SU-DHL-6 (cell line): ENCODE measurements around the gene MYG1.

ENCODE experiments used
- H2AFZ ChIP-seq: fragments of 200-600 bp; sonication (generic); 2 replicates; pipeline ENCODE4 v1.6.1; 2014; ENCODE audit warnings: low read depth, mild to moderate bottlenecking, moderate library complexity, mixed read lengths, antibody characterized with exemption, low read length; ENCODE audit not compliant: severe bottlenecking
- H3F3A ChIP-seq: fragments of 200-600 bp; shearing (Covaris generic); 2 replicates; pipeline ENCODE4 v1.6.0; 2016; ENCODE audit warnings: antibody characterized with exemption, mild to moderate bottlenecking; ENCODE audit not compliant: insufficient read depth
- H3K27ac ChIP-seq: fragments of 200-600 bp; sonication (generic); 2 replicates; pipeline ENCODE4 v1.5.1; 2016; ENCODE audit warnings: low read depth, mild to moderate bottlenecking, low read length, moderate library complexity, mixed read lengths
- H3K27me3 ChIP-seq: fragments of 200-600 bp; sonication (generic), shearing (Covaris generic); 2 replicates; pipeline ENCODE4 v1.6.0; 2014; ENCODE audit warnings: mild to moderate bottlenecking, low read length
- H3K36me3 ChIP-seq: fragments of 200-600 bp; sonication (generic); 2 replicates; pipeline ENCODE4 v1.6.1; 2014; ENCODE audit warnings: mild to moderate bottlenecking, low read length, mixed read lengths
- H3K4me2 ChIP-seq: fragments of 300-600, 200-600 bp; shearing (Covaris generic), sonication (generic); 2 replicates; pipeline ENCODE4 v1.6.0; 2014; ENCODE audit warnings: low read length, low read depth, mild to moderate bottlenecking; ENCODE audit not compliant: poor library complexity, severe bottlenecking
- H3K4me3 ChIP-seq: fragments of 200-600 bp; sonication (generic); 2 replicates; pipeline ENCODE4 v1.5.1; 2014; ENCODE audit warnings: antibody characterized with exemption, low read length, mild to moderate bottlenecking, mixed read lengths; ENCODE audit not compliant: insufficient read depth, poor library complexity, severe bottlenecking
- H3K79me2 ChIP-seq: fragments of 200-600 bp; sonication (generic); 2 replicates; pipeline ENCODE4 v1.6.1; 2014; ENCODE audit warnings: mild to moderate bottlenecking, low read length, moderate library complexity; ENCODE audit not compliant: insufficient read depth
- H3K9ac ChIP-seq: fragments of 200-600 bp; sonication (generic); 2 replicates; pipeline ENCODE4 v1.7.0; 2014; ENCODE audit warnings: mild to moderate bottlenecking, low read length
- H3K9me2 ChIP-seq: fragments of 200-600 bp; sonication (generic); replicated peaks from 2 replicates; pipeline ENCODE4 v1.6.1; 2014; ENCODE audit warnings: low read length; ENCODE audit not compliant: insufficient read depth
- H3K9me3 ChIP-seq: fragments of 200-600 bp; sonication (generic); 2 replicates; pipeline ENCODE4 v1.6.1; 2014; ENCODE audit warnings: low read length, mixed read lengths; ENCODE audit not compliant: insufficient read depth
- H4K20me1 ChIP-seq: fragments of 200-600 bp; sonication (generic); 2 replicates; pipeline ENCODE4 v1.6.1; 2014; ENCODE audit warnings: low read depth, mild to moderate bottlenecking, antibody characterized with exemption, low read length, moderate library complexity, mixed read lengths
- EZH2phosphoT487 ChIP-seq: fragments of 200-600 bp; sonication (generic), shearing (Covaris generic); conservative IDR thresholded peaks from 2 replicates; pipeline ENCODE4 v1.6.1; 2018; ENCODE audit warnings: mild to moderate bottlenecking, antibody characterized with exemption, low read length, moderate library complexity, mixed read lengths
- TF ChIP-seq, protein P1 (sequence below): fragments of 200-600 bp; sonication (generic); IDR thresholded peaks from one replicate; pipeline ENCODE4 v1.5.1; 2017; ENCODE audit warnings: antibody characterized with exemption, mild to moderate bottlenecking, low read length, moderate library complexity; ENCODE audit not compliant: insufficient read depth, poor library complexity, severe bottlenecking

MYG1 gene

DNA sequence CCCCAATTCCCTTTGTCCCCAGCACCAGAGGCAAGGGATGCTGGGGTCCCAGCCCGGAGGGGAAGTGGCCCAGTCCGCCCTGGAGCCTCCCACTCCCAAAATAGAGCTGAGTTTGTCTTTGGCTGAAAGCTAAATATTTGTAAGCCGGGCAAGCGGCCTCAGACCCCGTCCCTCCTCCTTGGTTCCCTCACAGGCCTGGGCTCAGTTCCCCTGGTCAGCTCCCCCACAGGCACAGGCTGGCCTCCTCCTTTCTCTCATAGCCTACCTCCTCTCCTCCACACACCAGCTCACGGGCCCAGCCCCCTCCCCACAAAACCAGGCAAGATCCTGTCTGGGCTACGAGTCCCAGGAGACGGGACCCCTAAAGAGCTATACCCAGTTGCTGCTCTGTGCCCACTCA, 35.3 kb downstream of the MYG1 start:
- Histone ChIP-seq H2AFZ (no peak overlapping the region), H3K9me2 (no peaks in the 10 kb centered on the region), H3F3A (no peaks in the 10 kb centered on the region), H3K27ac (no peak overlapping the region), H3K27me3 (no peaks in the 10 kb centered on the region), H3K9me3 (no peaks in the 10 kb centered on the region), H3K36me3 (no peaks in the 10 kb centered on the region), H3K4me3 (no peak overlapping the region), H3K9ac (no peak overlapping the region), H4K20me1 (no peaks in the 10 kb centered on the region), H3K4me2 (no peak overlapping the region), H3K79me2 (no peaks in the 10 kb centered on the region)
- TF ChIP-seq EZH2phosphoT487, result no peak
- TF ChIP-seq, protein P1, sequence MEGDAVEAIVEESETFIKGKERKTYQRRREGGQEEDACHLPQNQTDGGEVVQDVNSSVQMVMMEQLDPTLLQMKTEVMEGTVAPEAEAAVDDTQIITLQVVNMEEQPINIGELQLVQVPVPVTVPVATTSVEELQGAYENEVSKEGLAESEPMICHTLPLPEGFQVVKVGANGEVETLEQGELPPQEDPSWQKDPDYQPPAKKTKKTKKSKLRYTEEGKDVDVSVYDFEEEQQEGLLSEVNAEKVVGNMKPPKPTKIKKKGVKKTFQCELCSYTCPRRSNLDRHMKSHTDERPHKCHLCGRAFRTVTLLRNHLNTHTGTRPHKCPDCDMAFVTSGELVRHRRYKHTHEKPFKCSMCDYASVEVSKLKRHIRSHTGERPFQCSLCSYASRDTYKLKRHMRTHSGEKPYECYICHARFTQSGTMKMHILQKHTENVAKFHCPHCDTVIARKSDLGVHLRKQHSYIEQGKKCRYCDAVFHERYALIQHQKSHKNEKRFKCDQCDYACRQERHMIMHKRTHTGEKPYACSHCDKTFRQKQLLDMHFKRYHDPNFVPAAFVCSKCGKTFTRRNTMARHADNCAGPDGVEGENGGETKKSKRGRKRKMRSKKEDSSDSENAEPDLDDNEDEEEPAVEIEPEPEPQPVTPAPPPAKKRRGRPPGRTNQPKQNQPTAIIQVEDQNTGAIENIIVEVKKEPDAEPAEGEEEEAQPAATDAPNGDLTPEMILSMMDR, result no peak

DNA sequence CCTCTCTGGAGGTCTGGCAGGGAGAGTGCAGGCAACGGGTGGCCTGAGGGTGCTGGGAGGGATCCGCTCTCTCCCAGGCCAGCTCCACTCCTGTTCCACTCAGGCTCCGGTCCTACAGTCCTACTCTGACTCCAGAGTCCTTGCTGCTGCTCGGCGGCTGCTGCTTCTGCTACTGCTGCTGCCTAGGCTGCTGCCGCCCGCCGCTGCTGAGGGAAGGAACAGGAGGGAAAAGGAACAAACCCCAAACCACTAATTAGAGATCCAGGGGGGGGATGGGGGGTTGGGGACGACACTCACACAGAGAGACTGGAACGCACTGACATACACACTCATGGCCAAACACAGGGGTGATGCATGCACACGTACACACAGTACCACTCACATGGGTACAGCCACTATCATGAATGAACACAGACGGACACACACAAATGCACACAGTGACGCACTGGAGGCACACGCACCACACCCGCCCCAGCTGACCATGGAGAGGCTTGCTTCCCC, 36.7 kb downstream of the MYG1 start, which contains the start of gene SP7:
Gene SP7, minus strand, starts transcription at position 174 of the 501 bp plus-strand sequence. CDS start 708 bp downstream, outside the sequence.
- Histone ChIP-seq H3K4me2 (no peak within 1 kb of the TSS), H3K9me2 (no peaks in the 10 kb centered on the region), H3K79me2 (no peaks in the 10 kb centered on the region), H3K36me3 (no peaks in the 10 kb centered on the region), H3K9me3 (no peaks in the 10 kb centered on the region), H3K27ac (no peak within 1 kb of the TSS), H4K20me1 (no peaks in the 10 kb centered on the region), H3F3A (no peaks in the 10 kb centered on the region), H3K4me3 (no peak within 1 kb of the TSS), H3K27me3 (no peaks in the 10 kb centered on the region), H3K9ac (no peak within 1 kb of the TSS), H2AFZ (no peak within 1 kb of the TSS)
- no peak for TF ChIP-seq EZH2phosphoT487
- TF ChIP-seq, protein P1, result no peak

DNA sequence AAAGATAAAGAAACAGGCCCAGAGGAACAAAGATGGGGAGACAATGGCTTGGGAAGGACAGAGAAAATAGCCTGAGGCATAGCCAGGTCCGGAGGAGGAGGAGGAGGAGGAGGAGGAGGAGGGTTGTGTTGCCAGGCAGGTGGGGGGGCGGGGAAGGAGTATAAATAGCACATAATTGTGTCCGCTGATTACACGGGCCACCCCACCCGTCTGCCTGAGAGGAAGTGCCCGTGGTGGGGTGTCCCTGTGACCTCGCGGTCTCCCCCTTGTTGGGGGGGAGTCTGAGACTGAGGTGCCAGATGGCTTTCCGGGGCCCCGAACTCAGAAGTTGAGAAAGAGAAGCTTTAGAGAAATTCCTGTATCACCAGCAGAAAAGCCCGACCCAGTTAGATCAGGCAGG, 38.5 kb downstream of the MYG1 start:
- TF ChIP-seq EZH2phosphoT487, result no peak
- TF ChIP-seq, protein P1, result no peak
- H3F3A ChIP-seq, result no peaks in the 10 kb centered on the region
- H3K4me3 ChIP-seq, result no peak overlapping the region
- no peak overlapping the region for H3K4me2 ChIP-seq
- H3K9me2 ChIP-seq, result no peaks in the 10 kb centered on the region
- H3K27me3 ChIP-seq, result no peaks in the 10 kb centered on the region
- no peak overlapping the region for H3K9ac ChIP-seq
- H3K27ac ChIP-seq, result no peak overlapping the region
- H4K20me1 ChIP-seq, result no peaks in the 10 kb centered on the region
- no peak overlapping the region for H2AFZ ChIP-seq
- no peaks in the 10 kb centered on the region for H3K79me2 ChIP-seq
- H3K9me3 ChIP-seq, result no peaks in the 10 kb centered on the region
- no peaks in the 10 kb centered on the region for H3K36me3 ChIP-seq

DNA sequence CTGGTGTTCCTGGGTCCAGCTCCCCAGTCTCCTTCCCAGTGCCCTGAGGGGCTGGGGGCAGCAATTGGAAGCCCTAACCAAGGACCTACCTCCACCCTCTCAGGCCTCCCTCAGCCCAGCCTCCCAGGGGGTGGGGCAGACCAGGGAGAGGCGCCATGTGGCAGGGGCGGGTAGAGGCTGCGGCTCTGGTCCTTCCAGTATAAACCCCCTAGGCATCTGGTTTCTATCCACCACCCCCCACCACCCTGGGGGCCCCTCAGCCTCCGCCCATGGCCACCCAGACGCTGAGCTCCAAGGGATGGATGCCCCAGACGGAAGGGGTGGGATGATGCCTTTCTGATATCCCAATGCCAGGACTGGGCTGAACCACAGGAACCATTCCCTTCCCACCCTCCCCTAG, 39.4 kb downstream of the MYG1 start:
- no peak overlapping the region for H3K27ac ChIP-seq
- H3K4me3 ChIP-seq, result no peak overlapping the region
- no peaks in the 10 kb centered on the region for H3K79me2 ChIP-seq
- H3K9me3 ChIP-seq, result no peaks in the 10 kb centered on the region
- H4K20me1 ChIP-seq, result no peaks in the 10 kb centered on the region
- no peaks in the 10 kb centered on the region for H3K9me2 ChIP-seq
- no peak for TF ChIP-seq EZH2phosphoT487
- H2AFZ ChIP-seq, result no peak overlapping the region
- no peaks in the 10 kb centered on the region for H3F3A ChIP-seq
- H3K27me3 ChIP-seq, result no peaks in the 10 kb centered on the region
- H3K9ac ChIP-seq, result no peak overlapping the region
- H3K4me2 ChIP-seq, result no peak overlapping the region
- no peaks in the 10 kb centered on the region for H3K36me3 ChIP-seq
